Measurements from ENCODE around the gene WWP2. TPM values are rescaled to one million over a fixed set of nuclear protein-coding genes. Genes with fewer than 3 reads are reported as not detected.
"Not testable (repeated sequence)": the region's sequence is repeated elsewhere in the genome, so short reads cannot be mapped to it uniquely, and the experiment has no call there.

Gene WWP2
- total RNA-seq, 1 donor from 2014 or later: 36.4 TPM

GRCh38 chr16:69853481-69853880 is 91.3 kb downstream of the WWP2 start:
- no peak for DNase-seq (ENCODE audit: extremely low read depth, low read depth, low spot score)

- DNase-seq (ENCODE audit: extremely low read depth, low read depth, low spot score): not testable (repeated sequence)
Observed at GRCh38 chr16:69854776-69855175, 92.6 kb downstream of the WWP2 start.

- DNase-seq (ENCODE audit: extremely low read depth, low read depth, low spot score): peak; percentile 47
Observed at GRCh38 chr16:69855592-69855991, 93.5 kb downstream of the WWP2 start.

- no peak for DNase-seq (ENCODE audit: extremely low read depth, low read depth, low spot score)
Observed at GRCh38 chr16:69858191-69859104, 96.3 kb downstream of the WWP2 start.

- DNase-seq (ENCODE audit: extremely low read depth, low read depth, low spot score): no peak
Observed at GRCh38 chr16:69859105-69859989, 97.2 kb downstream of the WWP2 start.

- DNase-seq (ENCODE audit: extremely low read depth, low read depth, low spot score): no peak
Observed at GRCh38 chr16:69860233-69861231, 98.4 kb downstream of the WWP2 start.

GRCh38 chr16:69861292-69862030 is 99.3 kb downstream of the WWP2 start:
- DNase-seq (ENCODE audit: extremely low read depth, low read depth, low spot score): no peak

GRCh38 chr16:69863401-69864281 is 101.5 kb downstream of the WWP2 start:
- DNase-seq (ENCODE audit: extremely low read depth, low read depth, low spot score): no peak

- no peak for DNase-seq (ENCODE audit: extremely low read depth, low read depth, low spot score)
Observed at GRCh38 chr16:69865701-69866100, 103.6 kb downstream of the WWP2 start.

- DNase-seq (ENCODE audit: extremely low read depth, low read depth, low spot score): no peak
Observed at GRCh38 chr16:69867784-69868560, 105.8 kb downstream of the WWP2 start.

- DNase-seq (ENCODE audit: extremely low read depth, low read depth, low spot score): no peak
Observed at GRCh38 chr16:69870761-69871160, 108.6 kb downstream of the WWP2 start.

GRCh38 chr16:69871708-69872107 is 109.6 kb downstream of the WWP2 start:
- DNase-seq (ENCODE audit: extremely low read depth, low read depth, low spot score): no peak

GRCh38 chr16:69872888-69873287 is 110.8 kb downstream of the WWP2 start:
- no peak for DNase-seq (ENCODE audit: extremely low read depth, low read depth, low spot score)

GRCh38 chr16:69873783-69874182 is 111.7 kb downstream of the WWP2 start:
- no peak for DNase-seq (ENCODE audit: extremely low read depth, low read depth, low spot score)

- no peak for DNase-seq (ENCODE audit: extremely low read depth, low read depth, low spot score)
Observed at GRCh38 chr16:69874271-69874670, 112.1 kb downstream of the WWP2 start.

GRCh38 chr16:69880640-69881133 is 118.6 kb downstream of the WWP2 start:
- no peak for DNase-seq (ENCODE audit: extremely low read depth, low read depth, low spot score)

- no peak for DNase-seq (ENCODE audit: extremely low read depth, low read depth, low spot score)
Observed at GRCh38 chr16:69881141-69881540, 119.0 kb downstream of the WWP2 start.

GRCh38 chr16:69883744-69884143 is 121.6 kb downstream of the WWP2 start:
- DNase-seq (ENCODE audit: extremely low read depth, low read depth, low spot score): no peak

Measured in glomerular endothelial cell (primary cell).